ENCODE data around the gene UBXN11. TPM values are rescaled to one million over a fixed set of nuclear protein-coding genes. Genes with fewer than 3 reads are reported as not detected.

Gene UBXN11
- total and polyA plus RNA-seq, 2 of the 13 experiments (the other 11 are each of a cell fraction or from before 2014, with no cell fraction given), result 9.3 to 10.4 TPM

- no peak; the same call in 1 of the 2 replicates for TF ChIP-seq ZNF646 (CRISPR knock-in tag; IDR thresholded peaks at IDR 0.05)
- no peak for TF ChIP-seq ZNF720 (CRISPR knock-in tag; IDR thresholded peaks at IDR 0.05)
- TF ChIP-seq ZSCAN21 (CRISPR knock-in tag; IDR thresholded peaks at IDR 0.05; ENCODE audit: borderline replicate concordance), result no peak; the same call in 1 of the 2 replicates
- TF ChIP-seq ZFAT (CRISPR knock-in tag; conservative IDR thresholded peaks at IDR 0.05), result no peak
- peak; percentile 94 for TF ChIP-seq PHF21A (CRISPR knock-in tag; IDR thresholded peaks at IDR 0.05)
- 0 out of 2 replicates have a peak, but pooled peaks have one; percentile 69 for TF ChIP-seq SMAD1 (CRISPR knock-in tag; IDR thresholded peaks at IDR 0.05; ENCODE audit: borderline replicate concordance, low read depth)
- TF ChIP-seq ZMAT5 (CRISPR knock-in tag; IDR thresholded peaks at IDR 0.05; ENCODE audit: borderline replicate concordance, low read depth), result no peak
- 0 out of 2 replicates have a peak, but pooled peaks have one; percentile 66 for TF ChIP-seq PCBP1 (IDR thresholded peaks at IDR 0.05; ENCODE audit: borderline replicate concordance, low read depth, low read length)
- peak; percentile 80 for TF ChIP-seq FOXP4 (CRISPR knock-in tag; IDR thresholded peaks at IDR 0.05)
- TF ChIP-seq SOX13 (IDR thresholded peaks at IDR 0.05), result peak; percentile 99
- TF ChIP-seq SOX13 (CRISPR knock-in tag; conservative IDR thresholded peaks at IDR 0.05 in 1 of 2, IDR thresholded peaks at IDR 0.05 in 1 of 2), result peak in 1 of 2 experiments; percentile 95; a peak in 2 of 4 replicates
- no peak for TF ChIP-seq ZNF7 (CRISPR knock-in tag; IDR thresholded peaks at IDR 0.05)
- 0 out of 2 replicates have a peak, but pooled peaks have one; percentile 51 for TF ChIP-seq ZKSCAN8 (CRISPR knock-in tag; IDR thresholded peaks at IDR 0.05; ENCODE audit: borderline replicate concordance)
- TF ChIP-seq ZUFSP (CRISPR knock-in tag; IDR thresholded peaks at IDR 0.05; ENCODE audit: borderline replicate concordance), result no peak
- no peak for TF ChIP-seq ZNF709 (CRISPR knock-in tag; IDR thresholded peaks at IDR 0.05)
- TF ChIP-seq TAF15 (IDR thresholded peaks at IDR 0.05; ENCODE audit: low read depth, low read length, poor library complexity, severe bottlenecking), result no peak
- TF ChIP-seq TEAD3 (CRISPR knock-in tag; optimal IDR thresholded peaks at IDR 0.05; ENCODE audit: borderline replicate concordance), result peak; percentile 90
These were observed 44.5 kb upstream of the UBXN11 start (continued) for GRCh38 chr1:26350701-26351589.
